ENCODE measurements around the gene UGDH.

Gene UGDH

GRCh38 chr4:39452153-39452859 lies 74.9 kb downstream of the UGDH start:
- DNase-seq (ENCODE audit: low read depth): no peak

- no peak for DNase-seq (ENCODE audit: low read depth)
Measured at GRCh38 chr4:39451423-39452023, 75.7 kb downstream of the UGDH start.

GRCh38 chr4:39450618-39451017 lies 76.6 kb downstream of the UGDH start:
- DNase-seq (ENCODE audit: low read depth): no peak

All from activated T-cell treated with anti-CD3 and anti-CD28 coated beads for 48 hours (primary cell).